Peyer's patch (tissue), 4 donors: Measurements from ENCODE around the gene MME.

Experiments
- POLR2A ChIP-seq, 2 donors: fragments of 450-650 bp; IDR thresholded peaks; one replicate each; pipeline ENCODE4 v1.5.1; 2017; ENCODE audit warnings: antibody characterized with exemption in 2 of 2, mild to moderate bottlenecking in 2 of 2, moderate library complexity in 2 of 2
- TF ChIP-seq, protein P1 (sequence below), 6 experiments: fragments of 450-650 bp in 4 of 6; fragments of 200-600 bp in 2 of 6; sonication (generic) in 1 of 6; IDR thresholded peaks; one replicate each; pipeline ENCODE4 v1.5.1; 2017 to 2019; ENCODE audit warnings: antibody characterized with exemption in 6 of 6, mild to moderate bottlenecking in 3 of 6, moderate library complexity in 1 of 6

GRCh38 chr3:155049959-155050358, 30.2 kb upstream of the MME start:
- TF ChIP-seq, protein P1, sequence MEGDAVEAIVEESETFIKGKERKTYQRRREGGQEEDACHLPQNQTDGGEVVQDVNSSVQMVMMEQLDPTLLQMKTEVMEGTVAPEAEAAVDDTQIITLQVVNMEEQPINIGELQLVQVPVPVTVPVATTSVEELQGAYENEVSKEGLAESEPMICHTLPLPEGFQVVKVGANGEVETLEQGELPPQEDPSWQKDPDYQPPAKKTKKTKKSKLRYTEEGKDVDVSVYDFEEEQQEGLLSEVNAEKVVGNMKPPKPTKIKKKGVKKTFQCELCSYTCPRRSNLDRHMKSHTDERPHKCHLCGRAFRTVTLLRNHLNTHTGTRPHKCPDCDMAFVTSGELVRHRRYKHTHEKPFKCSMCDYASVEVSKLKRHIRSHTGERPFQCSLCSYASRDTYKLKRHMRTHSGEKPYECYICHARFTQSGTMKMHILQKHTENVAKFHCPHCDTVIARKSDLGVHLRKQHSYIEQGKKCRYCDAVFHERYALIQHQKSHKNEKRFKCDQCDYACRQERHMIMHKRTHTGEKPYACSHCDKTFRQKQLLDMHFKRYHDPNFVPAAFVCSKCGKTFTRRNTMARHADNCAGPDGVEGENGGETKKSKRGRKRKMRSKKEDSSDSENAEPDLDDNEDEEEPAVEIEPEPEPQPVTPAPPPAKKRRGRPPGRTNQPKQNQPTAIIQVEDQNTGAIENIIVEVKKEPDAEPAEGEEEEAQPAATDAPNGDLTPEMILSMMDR (IDR thresholded peaks at IDR 0.05), result no peak
- TF ChIP-seq POLR2A (IDR thresholded peaks at IDR 0.05), result no peak
